Astrocyte (in vitro differentiated cells and primary cell): ENCODE data around the gene NKAIN4. TPM values are rescaled to one million over a fixed set of nuclear protein-coding genes. Genes with fewer than 3 reads are reported as not detected.

ENCODE experiments used
- DNase-seq: peaks from one replicate; pipeline ENCODE4 v3.0.0-alpha.2; 2010; ENCODE audit warnings: low read depth
- FAIRE-seq: peaks from 2 replicates; lab custom pipeline; 2011; peaks lifted over from hg19 to GRCh38; lab: Jason Lieb, UNC
- H2AFZ ChIP-seq: 2 replicates; pipeline ENCODE4 v1.6.0; 2012; ENCODE audit warnings: low read depth, low read length, inconsistent platforms
- H3K27ac ChIP-seq: 2 replicates; pipeline ENCODE4 v1.5.1; 2011; ENCODE audit warnings: low read depth, low read length, inconsistent platforms
- H3K27me3 ChIP-seq: 2 replicates; pipeline ENCODE4 v1.6.0; 2011; ENCODE audit warnings: low read length, inconsistent platforms; ENCODE audit not compliant: insufficient read depth
- H3K36me3 ChIP-seq: 2 replicates; pipeline ENCODE4 v1.5.1; 2011; ENCODE audit warnings: low read length, inconsistent platforms; ENCODE audit not compliant: insufficient read depth
- H3K4me1 ChIP-seq: 2 replicates; pipeline ENCODE4 v1.5.1; 2011; ENCODE audit warnings: low read length, inconsistent platforms; ENCODE audit not compliant: insufficient read depth
- H3K4me2 ChIP-seq: 2 replicates; pipeline ENCODE4 v1.6.0; 2012; ENCODE audit warnings: low read length, inconsistent platforms
- H3K4me3 ChIP-seq: 2 replicates; pipeline ENCODE4 v1.5.1; 2011; ENCODE audit warnings: low read depth, mild to moderate bottlenecking, low read length, inconsistent platforms; ENCODE audit not compliant: insufficient read depth
- H3K79me2 ChIP-seq: 2 replicates; pipeline ENCODE4 v1.6.0; 2012; ENCODE audit warnings: mild to moderate bottlenecking, low read length, inconsistent platforms; ENCODE audit not compliant: insufficient read depth
- H3K9ac ChIP-seq: 2 replicates; pipeline ENCODE4 v1.6.0; 2012; ENCODE audit warnings: mild to moderate bottlenecking, low read length, inconsistent platforms
- H3K9me3 ChIP-seq: 2 replicates; pipeline ENCODE4 v1.5.1; 2012; ENCODE audit warnings: low read depth, mild to moderate bottlenecking, low read length, inconsistent platforms; ENCODE audit not compliant: insufficient read depth
- H4K20me1 ChIP-seq: 2 replicates; pipeline ENCODE4 v1.6.0; 2012; ENCODE audit warnings: low read length, inconsistent platforms; ENCODE audit not compliant: insufficient read depth
- H3K27ac Mint-ChIP-seq: one replicate; pipeline ENCODE4 v1.8.0; 2021; ENCODE audit warnings: mild to moderate bottlenecking, mixed read lengths; ENCODE audit not compliant: unreplicated experiment
- H3K27me3 Mint-ChIP-seq: one replicate; pipeline ENCODE4 v1.8.0; 2021; ENCODE audit warnings: low read depth, mixed read lengths; ENCODE audit not compliant: unreplicated experiment
- H3K36me3 Mint-ChIP-seq: one replicate; pipeline ENCODE4 v1.8.0; 2021; ENCODE audit warnings: low read depth, mixed read lengths; ENCODE audit not compliant: unreplicated experiment
- H3K4me1 Mint-ChIP-seq: one replicate; pipeline ENCODE4 v1.8.0; 2021; ENCODE audit warnings: low read depth, mixed read lengths; ENCODE audit not compliant: unreplicated experiment
- H3K4me3 Mint-ChIP-seq: one replicate; pipeline ENCODE4 v1.8.0; 2021; ENCODE audit warnings: mild to moderate bottlenecking, moderate library complexity, mixed read lengths; ENCODE audit not compliant: unreplicated experiment
- H3K9me3 Mint-ChIP-seq: one replicate; pipeline ENCODE4 v1.8.0; 2021; ENCODE audit warnings: mild to moderate bottlenecking, mixed read lengths; ENCODE audit not compliant: unreplicated experiment
- EZH2 ChIP-seq: IDR thresholded peaks from 2 replicates; pipeline ENCODE4 v1.6.1; 2012; ENCODE audit warnings: mild to moderate bottlenecking, low read length, inconsistent platforms; ENCODE audit not compliant: insufficient read depth
- total RNA-seq: library from RNA; stranded (reverse); gene quantifications from 2 replicates; pipeline ENCODE4 v1.2.1, GENCODE V29; 2021
- TF ChIP-seq, protein P1 (sequence below): IDR thresholded peaks from 2 replicates; pipeline ENCODE4 v1.5.1; 2011; ENCODE audit warnings: low read depth, mild to moderate bottlenecking, inconsistent platforms, low read length, moderate library complexity; ENCODE audit not compliant: insufficient read depth

The NKAIN4 gene
- total RNA-seq, 1 donor from 2014 or later = 162 TPM

GRCh38 chr20:63296531-63297299 lies 42.5 kb upstream of the NKAIN4 start:
- peaks cover 3% of the 10 kb centered on the region for H3K9me3 ChIP-seq
- Mint-ChIP-seq H3K27me3 (peaks cover 10% of the 10 kb centered on the region), H3K27ac (no peak overlapping the region), H3K4me3 (no peak overlapping the region), H3K9me3 (no peaks in the 10 kb centered on the region), H3K36me3 (peaks cover 9% of the 10 kb centered on the region), H3K4me1 (peaks cover 5% of the 10 kb centered on the region)
- H3K4me3 ChIP-seq = no peak overlapping the region
- no peak for TF ChIP-seq EZH2
- TF ChIP-seq, protein P1, sequence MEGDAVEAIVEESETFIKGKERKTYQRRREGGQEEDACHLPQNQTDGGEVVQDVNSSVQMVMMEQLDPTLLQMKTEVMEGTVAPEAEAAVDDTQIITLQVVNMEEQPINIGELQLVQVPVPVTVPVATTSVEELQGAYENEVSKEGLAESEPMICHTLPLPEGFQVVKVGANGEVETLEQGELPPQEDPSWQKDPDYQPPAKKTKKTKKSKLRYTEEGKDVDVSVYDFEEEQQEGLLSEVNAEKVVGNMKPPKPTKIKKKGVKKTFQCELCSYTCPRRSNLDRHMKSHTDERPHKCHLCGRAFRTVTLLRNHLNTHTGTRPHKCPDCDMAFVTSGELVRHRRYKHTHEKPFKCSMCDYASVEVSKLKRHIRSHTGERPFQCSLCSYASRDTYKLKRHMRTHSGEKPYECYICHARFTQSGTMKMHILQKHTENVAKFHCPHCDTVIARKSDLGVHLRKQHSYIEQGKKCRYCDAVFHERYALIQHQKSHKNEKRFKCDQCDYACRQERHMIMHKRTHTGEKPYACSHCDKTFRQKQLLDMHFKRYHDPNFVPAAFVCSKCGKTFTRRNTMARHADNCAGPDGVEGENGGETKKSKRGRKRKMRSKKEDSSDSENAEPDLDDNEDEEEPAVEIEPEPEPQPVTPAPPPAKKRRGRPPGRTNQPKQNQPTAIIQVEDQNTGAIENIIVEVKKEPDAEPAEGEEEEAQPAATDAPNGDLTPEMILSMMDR = no peak
- no peak overlapping the region for H2AFZ ChIP-seq
- no peaks in the 10 kb centered on the region for H3K36me3 ChIP-seq
- DNase-seq (no peak), FAIRE-seq (no peak)
- H3K27ac ChIP-seq = no peak overlapping the region
- no peaks in the 10 kb centered on the region for H3K4me1 ChIP-seq
- H4K20me1 ChIP-seq = peaks cover 10% of the 10 kb centered on the region
- H3K9ac ChIP-seq = no peak overlapping the region
- no peak overlapping the region for H3K4me2 ChIP-seq
- peaks cover 29% of the 10 kb centered on the region for H3K27me3 ChIP-seq
- no peaks in the 10 kb centered on the region for H3K79me2 ChIP-seq

DNA sequence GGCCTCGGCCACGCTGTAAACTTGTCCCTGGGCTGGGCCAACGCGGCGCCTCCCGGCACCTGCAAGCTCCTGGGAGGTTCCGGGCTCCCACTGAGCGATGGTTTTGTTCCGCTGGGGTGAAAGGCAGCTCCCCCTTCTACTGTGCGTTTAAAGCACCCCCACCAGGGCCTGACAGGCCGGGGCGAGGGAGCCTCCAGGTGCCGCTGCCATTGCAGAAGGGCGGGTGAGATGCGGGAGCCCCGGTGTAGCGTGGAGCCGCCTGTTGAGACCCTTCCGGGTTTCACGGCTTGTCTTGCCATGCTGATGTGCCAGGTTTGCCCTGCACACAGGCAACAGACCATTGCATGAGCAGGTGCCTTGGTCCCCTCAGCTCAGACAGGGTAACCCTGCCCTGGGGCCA lies 41.6 kb upstream of the NKAIN4 start:
- H3K79me2 ChIP-seq = no peaks in the 10 kb centered on the region
- no peak overlapping the region for H3K9ac ChIP-seq
- H3K4me1 ChIP-seq = no peaks in the 10 kb centered on the region
- H3K27me3 ChIP-seq = peaks cover 29% of the 10 kb centered on the region
- no peak overlapping the region for H3K27ac ChIP-seq
- no peak for FAIRE-seq
- peaks cover 17% of the 10 kb centered on the region for H4K20me1 ChIP-seq
- Mint-ChIP-seq H3K4me1 (peaks cover 5% of the 10 kb centered on the region), H3K36me3 (peaks cover 9% of the 10 kb centered on the region), H3K27me3 (peaks cover 10% of the 10 kb centered on the region), H3K27ac (no peak overlapping the region), H3K4me3 (no peak overlapping the region), H3K9me3 (no peaks in the 10 kb centered on the region)
- no peak for DNase-seq
- H3K4me2 ChIP-seq = no peak overlapping the region
- no peak overlapping the region for H2AFZ ChIP-seq
- H3K4me3 ChIP-seq = no peak overlapping the region
- no peaks in the 10 kb centered on the region for H3K36me3 ChIP-seq
- H3K9me3 ChIP-seq = no peaks in the 10 kb centered on the region
- peak; percentile 24 for TF ChIP-seq EZH2
- TF ChIP-seq, protein P1 = no peak

DNA sequence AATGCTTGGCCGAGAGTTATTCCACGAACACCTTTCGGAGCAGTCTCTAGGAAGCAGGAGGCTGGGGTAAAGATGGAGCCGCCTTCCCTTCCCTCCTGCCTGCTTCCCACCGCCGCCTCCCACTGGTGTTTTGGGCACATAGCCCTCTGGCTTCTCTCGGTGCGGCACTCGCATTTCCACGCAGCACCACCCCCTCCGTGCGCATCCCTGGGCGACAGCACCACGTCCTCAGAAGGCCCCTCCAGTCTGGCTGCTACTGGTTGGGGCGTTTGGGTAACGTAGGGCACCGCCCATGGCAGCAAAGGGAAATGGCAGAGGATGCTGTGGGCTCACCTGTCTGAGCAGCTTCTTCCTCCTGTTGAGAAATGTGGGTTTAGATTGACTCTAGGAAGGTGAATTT lies 41.2 kb upstream of the NKAIN4 start:
- no peaks in the 10 kb centered on the region for H3K4me1 ChIP-seq
- H3K4me1 Mint-ChIP-seq = peaks cover 5% of the 10 kb centered on the region
- no peak for FAIRE-seq
- H3K27me3 ChIP-seq = peaks cover 29% of the 10 kb centered on the region
- H3K27ac Mint-ChIP-seq = no peak overlapping the region
- H2AFZ ChIP-seq = no peak overlapping the region
- H3K36me3 ChIP-seq = no peaks in the 10 kb centered on the region
- no peak overlapping the region for H3K4me3 Mint-ChIP-seq
- H3K4me2 ChIP-seq = no peak overlapping the region
- no peaks in the 10 kb centered on the region for H3K79me2 ChIP-seq
- peaks cover 21% of the 10 kb centered on the region for H4K20me1 ChIP-seq
- peaks cover 10% of the 10 kb centered on the region for H3K27me3 Mint-ChIP-seq
- TF ChIP-seq, protein P1 = no peak
- no peaks in the 10 kb centered on the region for H3K9me3 ChIP-seq
- no peaks in the 10 kb centered on the region for H3K9me3 Mint-ChIP-seq
- no peak overlapping the region for H3K27ac ChIP-seq
- H3K4me3 ChIP-seq = no peak overlapping the region
- H3K9ac ChIP-seq = no peak overlapping the region
- H3K36me3 Mint-ChIP-seq = peaks cover 9% of the 10 kb centered on the region
- DNase-seq = no peak
